Ammon's horn (tissue), 1 donor: Measurements from ENCODE around the gene ATAD2B.
A peak's percentile ranks its signal among the peaks of the same experiment; 100 is the strongest.

Experiments used
- DNase-seq: peaks from one replicate; pipeline ENCODE4 v3.0.0-alpha.2; 2016; ENCODE audit warnings: low spot score

The ATAD2B gene

GRCh38 chr2:23700627-23701026 lies 226.3 kb downstream of the ATAD2B start:
- DNase-seq, result no peak

DNA sequence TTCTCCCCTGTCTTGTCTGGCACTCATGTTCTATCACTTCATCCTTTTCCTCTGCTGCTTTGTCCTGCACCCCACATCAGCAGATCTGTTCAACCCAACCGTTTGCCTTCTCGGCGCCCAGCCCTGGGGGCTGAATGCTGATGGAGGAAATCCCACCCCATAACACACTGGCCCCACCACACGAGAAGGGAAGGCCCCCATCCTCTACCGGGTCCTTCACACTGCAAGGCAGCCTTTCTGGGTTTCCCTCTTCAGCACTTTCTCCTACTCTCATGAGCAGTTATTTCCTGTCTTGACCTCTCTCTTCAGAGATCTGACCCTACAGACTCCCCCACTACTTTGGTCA lies 227.4 kb downstream of the ATAD2B start:
- DNase-seq, result no peak

GRCh38 chr2:23698721-23699579 lies 228.0 kb downstream of the ATAD2B start:
- DNase-seq, result peak; percentile 76
